NT2/D1 (cell line): ENCODE measurements around the gene CCNJL.
"Not testable (repeated sequence)": the region's sequence is repeated elsewhere in the genome, so short reads cannot be mapped to it uniquely, and the experiment has no call there.

ENCODE experiments used
- YY1 ChIP-seq: IDR thresholded peaks from 2 replicates; pipeline ENCODE4 v1.6.1; 2011; ENCODE audit not compliant: insufficient read length, insufficient read depth
- ZNF274 ChIP-seq: IDR thresholded peaks from 2 replicates; pipeline ENCODE4 v1.6.1; 2011; ENCODE audit warnings: mild to moderate bottlenecking, low read depth, low read length

GRCh38 chr5:160340513-160340912 is 28.1 kb upstream of the CCNJL start:
- not testable (repeated sequence) for TF ChIP-seq YY1, ZNF274
